Common myeloid progenitor, CD34-positive (primary cell): ENCODE results near the gene ROCK2.

Experiments used
- CTCF ChIA-PET: fragments of 350-600 bp; sonication (Branson Sonifier 250); formaldehyde crosslinking; loops from one replicate; lab custom pipeline; 2021; ENCODE audit warnings: antibody characterized with exemption; lab: Charles Lee
- POLR2A ChIA-PET: fragments of 350-600 bp; sonication (Branson Sonifier 250); formaldehyde crosslinking; loops from one replicate; lab custom pipeline; 2021; ENCODE audit warnings: antibody characterized with exemption; lab: Charles Lee
- DNase-seq, 3 donors: peaks; one replicate each; pipeline versions ENCODE4 v3.0.0 to v3.0.0-alpha.2; 2013
- H3K27ac ChIP-seq, 2 experiments: 1 replicate in 1 of 2; 2 replicates in 1 of 2; pipeline ENCODE4 v1.7.0; 2013; ENCODE audit warnings: inconsistent platforms in 2 of 2, low read length in 2 of 2, mild to moderate bottlenecking in 2 of 2, low read depth in 1 of 2, moderate library complexity in 1 of 2; ENCODE audit not compliant: severe bottlenecking in 2 of 2, insufficient read depth in 1 of 2, poor library complexity in 1 of 2
- H3K27me3 ChIP-seq, 5 experiments: replicated peaks in 2 of 5; 1 replicate in 3 of 5; 2 replicates in 2 of 5; pipeline versions ENCODE4 v1.6.1 to v1.7.0; 2013; ENCODE audit warnings: low read length in 4 of 5, mild to moderate bottlenecking in 2 of 5, moderate library complexity in 2 of 5, inconsistent platforms in 1 of 5; ENCODE audit not compliant: insufficient read depth in 5 of 5, control insufficient read depth in 4 of 5
- H3K36me3 ChIP-seq, 4 experiments: 1 replicate in 2 of 4; 2 replicates in 2 of 4; pipeline versions ENCODE4 v1.6.1 to v1.7.0; 2013; ENCODE audit warnings: low read length in 3 of 4, control low read depth in 1 of 4, mild to moderate bottlenecking in 1 of 4; ENCODE audit not compliant: control insufficient read depth in 4 of 4, insufficient read depth in 4 of 4
- H3K4me1 ChIP-seq, 4 experiments: 1 replicate in 3 of 4; 2 replicates in 1 of 4; pipeline versions ENCODE4 v1.6.1 to v1.7.1; 2013; ENCODE audit warnings: low read length in 3 of 4, mild to moderate bottlenecking in 3 of 4, control low read depth in 1 of 4, inconsistent platforms in 1 of 4, moderate library complexity in 1 of 4; ENCODE audit not compliant: control insufficient read depth in 4 of 4, insufficient read depth in 4 of 4; ENCODE audit errors: control extremely low read depth in 1 of 4
- H3K4me3 ChIP-seq, 7 experiments: 1 replicate in 4 of 7; 2 replicates in 3 of 7; pipeline versions ENCODE4 v1.5.1 to v1.7.0; 2013; ENCODE audit warnings: mild to moderate bottlenecking in 7 of 7, low read length in 6 of 7, moderate library complexity in 6 of 7, inconsistent platforms in 2 of 7, low read depth in 2 of 7, control low read depth in 1 of 7; ENCODE audit not compliant: insufficient read depth in 4 of 7, control insufficient read depth in 1 of 7; ENCODE audit errors: extremely low read depth in 1 of 7
- H3K9me3 ChIP-seq, 5 experiments: 1 replicate in 4 of 5; 2 replicates in 1 of 5; pipeline versions ENCODE4 v1.6.1 to v1.7.1; 2013; ENCODE audit warnings: low read length in 4 of 5, mild to moderate bottlenecking in 2 of 5, inconsistent platforms in 1 of 5, low read depth in 1 of 5, moderate library complexity in 1 of 5; ENCODE audit not compliant: control insufficient read depth in 4 of 5, insufficient read depth in 2 of 5; ENCODE audit errors: control extremely low read depth in 1 of 5
- WGBS: methylation state at CpG from one replicate; pipeline ENCODE4 v1.1.5; 2013; ENCODE audit not compliant: insufficient coverage; 5-methylcytosine and 5-hydroxymethylcytosine counted together

ROCK2 gene

DNA sequence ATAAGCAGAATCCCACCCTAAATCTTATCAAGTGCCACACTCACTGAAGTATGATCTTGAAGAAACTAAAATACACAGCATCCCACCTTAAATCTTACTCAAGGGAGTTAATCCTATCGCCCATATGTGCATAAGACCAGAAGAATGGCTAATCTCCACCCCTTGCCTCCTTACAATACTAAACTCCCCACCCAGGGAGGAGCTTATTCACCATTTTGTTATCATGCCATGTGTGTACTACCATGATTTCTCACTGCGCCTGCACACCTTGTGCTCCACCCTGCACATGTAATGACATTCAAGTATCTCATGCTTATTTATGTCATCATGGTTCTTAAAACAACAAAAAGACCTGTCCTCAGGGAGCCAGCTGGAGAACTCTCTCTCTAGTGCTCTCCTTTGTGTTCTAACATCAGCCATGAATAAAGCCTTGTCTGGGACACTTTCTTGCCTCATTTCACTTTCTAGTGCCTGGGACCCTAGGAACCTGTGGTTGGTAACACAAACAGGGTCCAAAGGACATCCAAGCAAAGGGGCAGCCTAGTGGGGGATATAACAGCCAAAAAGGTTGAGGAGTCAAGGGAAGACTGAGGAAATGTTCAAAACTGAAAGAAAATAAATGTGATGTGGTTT is 101.8 kb downstream of the ROCK2 start:
- DNase-seq: no peak
- Histone ChIP-seq H3K4me1 (peaks cover 0 to 8% (median 0%) of the 10 kb centered on the region in 4 experiments), H3K4me3 (no peak overlapping the region), H3K36me3 (peaks cover 0 to 4% (median 2%) of the 10 kb centered on the region in 4 experiments), H3K27me3 (no peaks in the 10 kb centered on the region), H3K9me3 (no peaks in the 10 kb centered on the region), H3K27ac (no peak overlapping the region)
- CTCF ChIA-PET: interaction anchor here (0.9 kb wide), 1 partner anchor 32 kb away, joined by 3 read pairs; no protein-coding TSS in a partner anchor
- WGBS: 100% methylated on average over 2 of the region's 2 CpGs
- POLR2A ChIA-PET: no interaction called here

DNA sequence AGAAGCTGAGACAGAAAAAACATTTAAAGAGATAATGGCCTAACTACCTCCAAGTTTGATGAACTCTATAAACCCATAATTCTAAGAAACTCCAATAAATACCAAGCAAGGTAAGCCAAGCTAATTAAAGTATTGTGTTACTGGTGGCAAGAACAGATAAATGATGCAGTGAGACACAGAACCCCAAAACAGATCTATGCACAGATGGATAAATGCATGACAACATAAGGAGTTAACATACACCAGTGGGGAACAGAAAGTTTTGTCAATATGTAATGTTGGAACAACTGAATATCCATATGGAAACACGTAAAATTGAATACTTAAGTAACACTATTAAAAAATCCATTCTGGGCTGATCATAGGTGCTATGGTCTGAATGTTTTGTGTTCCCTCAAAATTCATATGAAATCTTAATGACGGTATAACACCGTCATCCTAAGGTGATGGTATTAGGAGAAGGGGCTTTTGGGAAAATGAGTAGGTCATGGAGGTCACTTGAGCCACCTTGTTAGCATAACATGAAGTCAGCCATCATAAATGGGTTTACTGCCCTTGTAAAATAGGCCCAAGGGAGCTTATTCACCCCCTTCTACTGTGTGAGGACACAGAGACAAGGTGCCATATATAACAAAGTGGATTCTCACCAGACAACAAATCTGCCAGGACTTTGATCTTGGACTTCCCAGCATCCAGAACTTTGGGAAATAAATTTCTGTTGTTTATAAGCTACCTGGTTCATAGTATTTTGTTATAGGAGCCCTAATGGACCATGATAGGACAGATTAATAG is 102.8 kb downstream of the ROCK2 start:
- ChIA-PET POLR2A (no interaction called here), CTCF (interaction anchor here (0.9 to 1.3 kb wide), 2 partner anchors 31 to 109 kb away, joined by 3 read pairs; a partner anchor contains a TSS)
- H3K4me1 ChIP-seq: peaks cover 0 to 8% (median 0%) of the 10 kb centered on the region in 4 experiments
- H3K27ac ChIP-seq: no peak overlapping the region
- no peak for DNase-seq
- no peaks in the 10 kb centered on the region for H3K9me3 ChIP-seq
- H3K36me3 ChIP-seq: peaks cover 0 to 4% (median 2%) of the 10 kb centered on the region in 4 experiments
- 100% methylated on average over 2 of the region's 3 CpGs for WGBS
- no peak overlapping the region for H3K4me3 ChIP-seq
- H3K27me3 ChIP-seq: no peaks in the 10 kb centered on the region

DNA sequence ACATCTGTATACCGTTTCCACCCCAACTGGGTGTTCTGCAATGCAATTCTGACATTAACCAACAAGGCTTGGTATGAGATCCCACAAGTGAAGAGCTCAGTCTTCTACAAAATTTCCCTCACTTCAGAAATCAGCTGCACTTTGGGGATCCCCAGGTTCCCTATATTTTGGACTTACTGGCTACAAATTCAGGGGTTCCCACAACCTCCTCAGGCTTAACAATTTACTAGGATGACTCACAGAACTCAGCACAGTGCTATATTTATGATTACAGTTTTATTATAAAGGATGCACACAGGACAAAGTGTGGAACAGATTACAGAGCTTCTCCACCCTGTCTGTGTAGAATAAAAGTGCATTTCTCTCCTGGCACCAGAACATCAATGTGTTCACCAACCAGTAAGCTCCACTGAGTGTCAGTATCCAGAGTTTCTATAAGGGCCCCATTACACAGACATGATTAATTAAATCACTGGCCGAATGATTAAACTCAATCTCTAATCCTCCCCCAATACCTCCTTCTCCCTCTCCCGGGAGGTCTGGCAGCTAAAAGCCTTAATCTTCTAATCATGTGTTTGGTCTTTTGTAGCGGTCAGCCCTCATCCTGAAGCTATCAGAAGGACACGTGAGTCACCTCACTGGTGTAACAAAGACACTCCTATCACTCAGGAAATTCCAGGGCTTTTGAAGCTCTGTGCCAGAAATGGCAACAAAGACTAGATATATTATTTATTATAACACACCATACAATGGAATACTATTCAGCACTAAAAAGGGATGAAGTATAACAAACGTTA is 104.6 kb downstream of the ROCK2 start:
- no peak overlapping the region for H3K27ac ChIP-seq
- H3K4me3 ChIP-seq: no peak overlapping the region
- peaks cover 0 to 4% (median 2%) of the 10 kb centered on the region in 4 experiments for H3K36me3 ChIP-seq
- POLR2A ChIA-PET: no interaction called here
- CTCF ChIA-PET: interaction anchor here (1.0 to 1.6 kb wide), 7 partner anchors 11 to 207 kb away, joined by 3 to 4 read pairs (median 3); a partner anchor contains a TSS
- DNase-seq: peak in 2 of 3 donors; percentile 7 to 11
- H3K9me3 ChIP-seq: no peaks in the 10 kb centered on the region
- peaks cover 0 to 8% (median 0%) of the 10 kb centered on the region in 4 experiments for H3K4me1 ChIP-seq
- 100% methylated on average over 1 of the region's 6 CpGs for WGBS
- H3K27me3 ChIP-seq: no peaks in the 10 kb centered on the region

DNA sequence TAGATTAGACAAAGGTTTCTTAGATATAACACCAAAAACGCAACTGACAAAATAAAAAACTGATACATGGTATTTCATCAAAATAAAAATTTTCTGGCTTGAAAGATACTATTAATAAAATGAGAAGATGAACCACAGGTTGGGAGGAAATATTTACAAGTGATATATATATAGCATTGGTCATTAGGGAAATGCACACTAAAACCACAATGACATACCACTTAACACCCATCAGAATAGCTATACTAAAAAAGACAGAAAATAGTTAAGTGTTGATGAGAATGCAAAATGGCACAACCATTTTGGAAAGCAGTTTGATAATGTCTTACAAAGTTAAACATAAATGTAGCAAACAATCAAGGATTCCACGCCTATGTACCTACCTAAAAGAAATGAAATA is 105.3 kb downstream of the ROCK2 start:
- WGBS: 100% methylated on average over 1 of the region's 2 CpGs
- Histone ChIP-seq H3K4me1 (peaks cover 0 to 8% (median 0%) of the 10 kb centered on the region in 4 experiments), H3K27me3 (no peaks in the 10 kb centered on the region), H3K4me3 (no peak overlapping the region), H3K9me3 (no peaks in the 10 kb centered on the region), H3K36me3 (peaks cover 0 to 3% (median 2%) of the 10 kb centered on the region in 4 experiments), H3K27ac (no peak overlapping the region)
- ChIA-PET CTCF (interaction anchor here (1.0 to 1.6 kb wide), 4 partner anchors 11 to 208 kb away, joined by 3 to 4 read pairs (median 4); a partner anchor contains a TSS), POLR2A (interaction anchor here (0.6 kb wide), 1 partner anchor 119 kb away, joined by 3 read pairs; no protein-coding TSS in a partner anchor)
- DNase-seq: peak in 2 of 3 donors; percentile 15 to 21

DNA sequence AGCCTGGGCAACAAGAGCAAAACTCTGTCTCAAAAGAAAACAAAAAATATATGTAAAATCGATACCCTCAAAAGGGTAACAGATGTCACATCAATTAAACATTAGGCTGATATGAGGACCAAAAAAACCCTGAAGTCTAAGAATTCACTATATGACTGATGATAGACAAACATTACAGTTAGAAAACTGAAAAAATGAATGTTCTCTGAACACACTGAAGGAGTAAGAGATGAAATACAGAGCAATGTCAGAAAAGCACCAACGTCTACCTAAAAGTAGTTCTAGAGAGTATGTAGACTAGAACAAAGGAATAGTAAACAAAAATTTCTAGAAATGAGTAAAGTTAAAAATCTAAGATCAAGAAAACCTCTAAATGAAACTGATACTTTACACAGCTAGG is 107.3 kb downstream of the ROCK2 start:
- peaks cover 0 to 2% (median under 1%) of the 10 kb centered on the region in 4 experiments for H3K36me3 ChIP-seq
- no peaks in the 10 kb centered on the region for H3K9me3 ChIP-seq
- no peak overlapping the region for H3K4me3 ChIP-seq
- peaks cover 0 to 8% (median 0%) of the 10 kb centered on the region in 4 experiments for H3K4me1 ChIP-seq
- no peaks in the 10 kb centered on the region for H3K27me3 ChIP-seq
- CTCF ChIA-PET: interaction anchor here (0.8 to 1.4 kb wide), 3 partner anchors 104 to 343 kb away, joined by 3 read pairs; no protein-coding TSS in a partner anchor
- DNase-seq: no peak
- no CpG with 5 or more reads among the region's 2 CpGs for WGBS
- H3K27ac ChIP-seq: no peak overlapping the region
- POLR2A ChIA-PET: no interaction called here

DNA sequence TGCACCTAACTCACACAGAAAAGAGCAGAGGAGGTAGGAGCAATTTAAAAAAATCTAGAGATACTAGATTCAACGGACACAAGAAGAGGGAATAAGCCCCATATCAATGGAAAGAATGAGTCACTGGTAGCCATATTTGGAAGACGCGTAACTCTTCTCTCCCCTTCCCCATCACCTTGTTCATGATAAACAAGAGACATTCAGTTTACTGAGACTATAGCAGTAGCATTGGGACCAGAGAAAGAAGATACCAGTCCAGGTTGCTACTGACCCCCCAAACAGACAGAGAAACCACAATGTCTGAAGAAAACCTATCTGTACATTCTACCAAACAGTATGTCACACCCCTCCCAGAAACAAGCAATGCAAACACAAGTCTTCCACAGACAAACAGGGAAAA is 108.1 kb downstream of the ROCK2 start:
- Histone ChIP-seq H3K27me3 (no peaks in the 10 kb centered on the region), H3K9me3 (no peaks in the 10 kb centered on the region), H3K27ac (no peak overlapping the region), H3K36me3 (no peaks in the 10 kb centered on the region), H3K4me1 (peaks cover 0 to 8% (median 0%) of the 10 kb centered on the region in 4 experiments), H3K4me3 (no peak overlapping the region)
- WGBS: no CpG with 5 or more reads among the region's 3 CpGs
- ChIA-PET CTCF (interaction anchor here (0.9 to 3.8 kb wide), 5 partner anchors 101 to 215 kb away, joined by 3 to 18 read pairs (median 4); a partner anchor contains a TSS), POLR2A (no interaction called here)
- DNase-seq: peak in 1 of 3 donors; percentile 6
